SH-SY5Y (cell line): Measurements from ENCODE around the gene ST3GAL5.

ENCODE experiments used
- GATA2 ChIP-seq: IDR thresholded peaks from 2 replicates; pipeline ENCODE4 v1.6.1; 2011; ENCODE audit warnings: mild to moderate bottlenecking, low read depth, low read length
- GATA3 ChIP-seq: IDR thresholded peaks from 2 replicates; pipeline ENCODE4 v1.6.1; 2011; ENCODE audit warnings: low read depth, mild to moderate bottlenecking, low read length, moderate library complexity

- TF ChIP-seq GATA3 (no peak), GATA2 (no peak)
Observed at GRCh38 chr2:85822766-85823165, 66.0 kb downstream of the ST3GAL5 start.
